NT2/D1 (cell line): ENCODE results near the gene SPTBN2.

Experiments used
- SUZ12 ChIP-seq: IDR thresholded peaks from 2 replicates; pipeline ENCODE4 v1.6.1; 2011; ENCODE audit not compliant: insufficient read length, insufficient read depth; ENCODE audit errors: extremely low read depth
- YY1 ChIP-seq: IDR thresholded peaks from 2 replicates; pipeline ENCODE4 v1.6.1; 2011; ENCODE audit not compliant: insufficient read length, insufficient read depth
- ZNF274 ChIP-seq: IDR thresholded peaks from 2 replicates; pipeline ENCODE4 v1.6.1; 2011; ENCODE audit warnings: mild to moderate bottlenecking, low read depth, low read length

- TF ChIP-seq SUZ12, result no peak
- no peak for TF ChIP-seq YY1
- no peak for TF ChIP-seq ZNF274
These were observed 27.4 kb downstream of the SPTBN2 start for GRCh38 chr11:66701432-66702240.
